Kidney (tissue), 14 donors: ENCODE results near the gene NMT2. TPM values are rescaled to one million over a fixed set of nuclear protein-coding genes. Genes with fewer than 3 reads are reported as not detected.

Experiments
- DNase-seq, 5 donors: peaks; one replicate each; pipeline ENCODE4 v3.0.0-alpha.2; 2013 to 2020
- FAIRE-seq: peaks from 2 replicates; lab custom pipeline; 2012; peaks lifted over from hg19 to GRCh38; lab: Jason Lieb, UNC
- H3K27ac ChIP-seq, 2 donors: one replicate each; pipeline ENCODE4 v1.7.0; 2013; ENCODE audit warnings: low read depth in 2 of 2, low read length in 2 of 2, inconsistent platforms in 1 of 2
- H3K27me3 ChIP-seq: one replicate; pipeline ENCODE4 v1.7.1; 2013; ENCODE audit warnings: low read length, inconsistent platforms; ENCODE audit not compliant: control insufficient read depth, insufficient read depth
- H3K36me3 ChIP-seq, 3 donors: one replicate each; pipeline versions ENCODE4 v1.7.0 to v1.7.1; 2013; ENCODE audit warnings: low read length in 3 of 3, control low read depth in 1 of 3, inconsistent platforms in 1 of 3; ENCODE audit not compliant: insufficient read depth in 3 of 3, control insufficient read depth in 2 of 3
- H3K4me1 ChIP-seq, 3 donors: one replicate each; pipeline versions ENCODE4 v1.7.0 to v1.7.1; 2013; ENCODE audit warnings: low read length in 3 of 3, inconsistent platforms in 1 of 3, low read depth in 1 of 3; ENCODE audit not compliant: control insufficient read depth in 2 of 3, insufficient read depth in 2 of 3
- H3K4me3 ChIP-seq, 3 donors: one replicate each; pipeline versions ENCODE4 v1.7.0 to v1.8.1; 2013; ENCODE audit warnings: low read length in 3 of 3, control low read depth in 1 of 3, inconsistent platforms in 1 of 3
- H3K9ac ChIP-seq, 3 donors: one replicate each; pipeline versions ENCODE4 v1.7.0 to v1.7.1; 2013; ENCODE audit warnings: low read length in 3 of 3, control low read depth in 1 of 3, inconsistent platforms in 1 of 3
- H3K9me3 ChIP-seq, 3 donors: one replicate each; pipeline versions ENCODE4 v1.7.0 to v1.7.1; 2013; ENCODE audit warnings: low read length in 3 of 3, control low read depth in 1 of 3, inconsistent platforms in 1 of 3; ENCODE audit not compliant: control insufficient read depth in 2 of 3, insufficient read depth in 1 of 3
- CTCF ChIP-seq: IDR thresholded peaks from 3 replicates; pipeline ENCODE4 v1.5.1; 2012; ENCODE audit warnings: mild to moderate bottlenecking, moderate library complexity, borderline replicate concordance; ENCODE audit not compliant: insufficient read depth; ENCODE audit errors: extremely low read depth
- intact Hi-C: fragments of 100-400 bp; cut with DNase I; formaldehyde crosslinking; loops from one replicate; pipeline ENCODE4 v1.11.1; 2022
- polyA plus RNA-seq: library from polyadenylated mRNA; stranded (reverse); fragments of 350-450 nt; fragmentation: Illumina TruSeq; extraction: RNeasy Lipid Tissue Mini Kit (QIAGEN cat#74804); gene quantifications from one replicate; pipeline ENCODE4 v1.2.3, GENCODE V29; 2014; ENCODE audit warnings: low read depth, low replicate concordance; ENCODE audit not compliant: insufficient read depth
- total RNA-seq: library from RNA; stranded (reverse); fragmentation: NEBNext Ultra II Directional; extraction: Animal tissue kit (Norgen Biotek cat#: 25700); gene quantifications from one replicate; pipeline ENCODE4 v1.2.1, GENCODE V29; 2021
- donor health status: control.
- donor health status: control.
- donor health status: control.
- donor health status: control.
- donor health status: control.
- donor health status: DM: yes; HTN: yes; CAD: no.
- donor health status: Normal renal cell carcinoma (clear cell type).

NMT2 gene
- total and polyA plus RNA-seq, 2 donors from 2014 or later = 11.7 to 19.8 TPM

DNA sequence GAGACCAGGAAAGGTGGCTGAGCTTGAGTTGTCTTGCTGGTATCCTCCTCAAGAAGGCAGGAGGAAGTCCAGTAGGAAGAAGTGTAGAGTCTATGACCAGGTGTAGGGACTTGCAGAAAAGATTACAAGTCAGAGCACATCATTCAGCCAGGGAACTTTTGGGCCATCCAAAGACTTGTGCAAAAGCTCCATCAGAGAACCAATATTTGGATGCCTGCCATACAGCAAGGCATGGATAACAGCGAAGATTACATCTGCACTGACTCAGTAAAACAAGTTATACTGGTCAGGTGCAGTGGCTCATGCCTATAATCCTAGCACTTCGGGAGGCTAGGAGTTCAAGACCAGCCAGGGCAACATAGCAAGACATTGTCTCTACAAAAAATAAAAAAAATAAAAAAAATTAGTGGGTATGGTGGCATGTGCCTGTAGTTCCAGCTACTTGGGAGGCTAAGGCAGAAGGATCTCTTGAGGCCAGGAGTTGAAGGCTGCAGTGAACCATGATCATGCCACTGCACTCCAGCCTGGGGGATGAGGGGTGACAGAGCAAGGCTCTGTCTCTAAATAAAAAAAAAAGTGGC, 13.2 kb upstream of the NMT2 start:
- DNase-seq (no peak), FAIRE-seq (no peak)
- H3K27ac ChIP-seq = no peak overlapping the region
- H3K9ac ChIP-seq = no peak overlapping the region
- no peak overlapping the region for H3K4me3 ChIP-seq
- H3K9me3 ChIP-seq = no peaks in the 10 kb centered on the region
- TF ChIP-seq CTCF = no peak
- H3K27me3 ChIP-seq = no peaks in the 10 kb centered on the region
- intact Hi-C loops = no loop called here
- no peaks in the 10 kb centered on the region for H3K36me3 ChIP-seq
- H3K4me1 ChIP-seq = no peaks in the 10 kb centered on the region

DNA sequence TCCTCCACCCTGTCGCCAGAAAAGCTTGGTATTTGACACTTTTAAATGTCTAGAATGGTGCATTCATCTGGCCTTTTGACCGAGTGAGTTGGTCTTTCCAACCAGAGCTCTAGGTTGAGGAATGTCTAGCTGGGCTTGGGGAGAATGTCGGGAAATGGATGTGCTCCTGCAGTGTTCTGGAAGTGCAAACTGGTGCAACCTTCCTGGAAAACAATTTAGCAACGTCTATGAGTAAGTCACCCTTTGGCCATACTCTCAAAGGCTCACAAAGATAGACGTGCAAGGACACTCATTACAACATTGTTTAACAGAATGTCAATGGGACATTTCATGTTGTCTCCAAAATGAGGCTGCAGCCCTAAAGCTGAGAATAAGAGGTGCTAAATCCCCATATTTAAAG, 12.2 kb upstream of the NMT2 start:
- H3K9me3 ChIP-seq = no peaks in the 10 kb centered on the region
- no peaks in the 10 kb centered on the region for H3K4me1 ChIP-seq
- H3K36me3 ChIP-seq = no peaks in the 10 kb centered on the region
- H3K27me3 ChIP-seq = no peaks in the 10 kb centered on the region
- no peak overlapping the region for H3K4me3 ChIP-seq
- H3K9ac ChIP-seq = no peak overlapping the region
- FAIRE-seq = no peak
- no peak overlapping the region for H3K27ac ChIP-seq
- TF ChIP-seq CTCF = no peak
- intact Hi-C loops = no loop called here
- no peak for DNase-seq

DNA sequence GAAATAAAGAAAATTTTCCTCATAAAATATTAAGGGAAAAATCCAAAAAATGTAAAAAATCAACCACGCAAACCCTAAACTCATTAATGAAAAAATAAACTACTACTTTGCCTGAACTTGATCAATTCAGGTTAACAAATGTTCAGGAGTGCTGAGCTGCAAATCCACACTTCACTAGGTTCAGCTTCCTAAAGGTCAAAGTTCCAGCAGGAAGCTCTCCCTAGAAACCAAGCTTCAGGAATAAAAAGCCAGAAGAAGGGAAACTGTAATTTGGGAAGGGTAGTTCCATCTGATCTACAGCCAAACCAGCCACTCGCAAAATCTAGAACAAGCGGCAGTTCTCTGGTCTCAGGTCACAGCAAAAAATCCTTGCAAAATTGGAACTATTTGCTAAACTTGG, 7.8 kb upstream of the NMT2 start:
- no peak overlapping the region for H3K9ac ChIP-seq

More for the DNA sequence above, 7.8 kb upstream of the NMT2 start:
- Histone ChIP-seq H3K27me3 (no peaks in the 10 kb centered on the region), H3K36me3 (no peaks in the 10 kb centered on the region), H3K4me1 (no peaks in the 10 kb centered on the region), H3K9me3 (no peaks in the 10 kb centered on the region), H3K27ac (no peak overlapping the region), H3K4me3 (no peak overlapping the region)
- TF ChIP-seq CTCF = no peak
- intact Hi-C loops = no loop called here
- no peak for FAIRE-seq
- no peak for DNase-seq
